Measurements from ENCODE around the gene SRPRA.

- TF ChIP-seq CTCF (IDR thresholded peaks at IDR 0.05; ENCODE audit: low read length), result no peak
- no peak for TF ChIP-seq EZH2 (optimal IDR thresholded peaks at IDR 0.05; ENCODE audit: low read depth, low read length)
These were observed 5.2 kb downstream of the SRPRA start for GRCh38 chr11:126263489-126263888.

Data from MM.1S (cell line).